Endodermal cell (in vitro differentiated cells): Measurements from ENCODE around the gene SDK1. TPM values are rescaled to one million over a fixed set of nuclear protein-coding genes. Genes with fewer than 3 reads are reported as not detected.

ENCODE experiments used
- DNase-seq: peaks from one replicate; pipeline ENCODE4 v3.0.0-alpha.2; 2017
- H3K27ac ChIP-seq: 2 replicates; pipeline ENCODE4 v1.5.1; 2013; ENCODE audit warnings: mild to moderate bottlenecking, low read depth, low read length, moderate library complexity
- H3K27me3 ChIP-seq: 2 replicates; pipeline ENCODE4 v1.6.1; 2013; ENCODE audit warnings: mild to moderate bottlenecking, low read length, moderate library complexity; ENCODE audit not compliant: insufficient read depth, control insufficient read depth, poor library complexity, severe bottlenecking
- H3K36me3 ChIP-seq: 2 replicates; pipeline ENCODE4 v1.7.0; 2013; ENCODE audit warnings: mild to moderate bottlenecking, low read length, moderate library complexity; ENCODE audit not compliant: control insufficient read depth, insufficient read depth
- H3K4me1 ChIP-seq: one replicate; pipeline ENCODE4 v1.7.0; 2013; ENCODE audit warnings: low read length; ENCODE audit not compliant: control insufficient read depth, insufficient read depth
- H3K4me3 ChIP-seq: 2 replicates; pipeline ENCODE4 v1.5.1; 2013; ENCODE audit warnings: mild to moderate bottlenecking, low read length, moderate library complexity
- H3K9ac ChIP-seq: 2 replicates; pipeline ENCODE4 v1.6.1; 2013; ENCODE audit warnings: mild to moderate bottlenecking, low read length, moderate library complexity; ENCODE audit not compliant: poor library complexity, severe bottlenecking; ENCODE audit errors: extremely low read depth
- H3K9me3 ChIP-seq: 2 replicates; pipeline ENCODE4 v1.6.1; 2013; ENCODE audit warnings: mild to moderate bottlenecking, low read length, moderate library complexity; ENCODE audit not compliant: control insufficient read depth
- H3K27ac Mint-ChIP-seq: 2 replicates; pipeline ENCODE4 v1.8.0; 2020; ENCODE audit warnings: mixed read lengths
- H3K27me3 Mint-ChIP-seq: 2 replicates; pipeline ENCODE4 v1.8.0; 2021; ENCODE audit warnings: mild to moderate bottlenecking, mixed read lengths; ENCODE audit not compliant: insufficient read depth
- H3K36me3 Mint-ChIP-seq: 2 replicates; pipeline ENCODE4 v1.8.0; 2020; ENCODE audit warnings: low read depth, mixed read lengths
- H3K4me1 Mint-ChIP-seq: 2 replicates; pipeline ENCODE4 v1.8.0; 2020; ENCODE audit warnings: mixed read lengths
- H3K4me3 Mint-ChIP-seq: 2 replicates; pipeline ENCODE4 v1.8.0; 2020; ENCODE audit warnings: mild to moderate bottlenecking, moderate library complexity, mixed read lengths
- H3K9me3 Mint-ChIP-seq: 2 replicates; pipeline ENCODE4 v1.8.0; 2020; ENCODE audit warnings: mild to moderate bottlenecking, mixed read lengths
- CTCF ChIP-seq: fragments of 200-600 bp; sonication (generic); conservative IDR thresholded peaks from 2 replicates; pipeline ENCODE4 v1.5.0; 2021; ENCODE audit warnings: antibody characterized with exemption, mild to moderate bottlenecking
- WGBS, 2 experiments: methylation state at CpG; one replicate each; pipeline versions ENCODE4 v1.1.5 to v1.1.7; 2013; ENCODE audit warnings: missing lambda C conversion rate in 2 of 2, mixed read lengths in 1 of 2; ENCODE audit not compliant: insufficient coverage in 1 of 2, insufficient read length in 1 of 2; 5-methylcytosine and 5-hydroxymethylcytosine counted together
- total RNA-seq, 2 donors: library from RNA; stranded (reverse); fragmentation: NEBNext Ultra II Directional in 1 of 2; extraction: Animal tissue kit (Norgen Biotek cat#: 25700) in 1 of 2; gene quantifications; 2 replicates in 1 of 2; 3 replicates in 1 of 2; pipeline ENCODE4 v1.2.1, GENCODE V29; 2021

Gene SDK1
- total RNA-seq, 2 donors from 2014 or later, result 22.7 to 23.1 TPM

- no peak overlapping the region for H3K27ac Mint-ChIP-seq
- H3K27me3 Mint-ChIP-seq, result no peaks in the 10 kb centered on the region
- no peaks in the 10 kb centered on the region for H3K36me3 Mint-ChIP-seq
- H3K36me3 ChIP-seq, result no peaks in the 10 kb centered on the region
- TF ChIP-seq CTCF, result no peak
- no peak overlapping the region for H3K9ac ChIP-seq
- peaks cover 11% of the 10 kb centered on the region for H3K4me1 ChIP-seq
- H3K4me1 Mint-ChIP-seq, result peaks cover 30% of the 10 kb centered on the region
- no peak overlapping the region for H3K4me3 Mint-ChIP-seq
- H3K9me3 Mint-ChIP-seq, result no peaks in the 10 kb centered on the region
- no peak for DNase-seq
- H3K9me3 ChIP-seq, result no peaks in the 10 kb centered on the region
- no peak overlapping the region for H3K27ac ChIP-seq
- 85 to 100% methylated on average over 3 to 5 of the region's 5 CpGs for WGBS, 2 experiments
- no peak overlapping the region for H3K4me3 ChIP-seq
- no peaks in the 10 kb centered on the region for H3K27me3 ChIP-seq
Measured at GRCh38 chr7:3408814-3409595, 108.0 kb downstream of the SDK1 start.

- H3K27me3 ChIP-seq, result no peaks in the 10 kb centered on the region
- H3K27me3 Mint-ChIP-seq, result no peaks in the 10 kb centered on the region
- no peaks in the 10 kb centered on the region for H3K4me1 ChIP-seq
- H3K4me1 Mint-ChIP-seq, result peaks cover 11% of the 10 kb centered on the region
- no peak overlapping the region for H3K4me3 ChIP-seq
- no peak overlapping the region for H3K4me3 Mint-ChIP-seq
- no peaks in the 10 kb centered on the region for H3K9me3 Mint-ChIP-seq
- no peaks in the 10 kb centered on the region for H3K36me3 ChIP-seq
- WGBS, 2 experiments, result 88 to 91% methylated on average over 1 to 2 of the region's 2 CpGs
- H3K9ac ChIP-seq, result no peak overlapping the region
- TF ChIP-seq CTCF, result no peak
- DNase-seq, result no peak
- no peak overlapping the region for H3K27ac Mint-ChIP-seq
- H3K9me3 ChIP-seq, result no peaks in the 10 kb centered on the region
- no peaks in the 10 kb centered on the region for H3K36me3 Mint-ChIP-seq
- no peak overlapping the region for H3K27ac ChIP-seq
Measured at GRCh38 chr7:3412871-3413270, 111.8 kb downstream of the SDK1 start.

- H3K9ac ChIP-seq, result no peak overlapping the region
- H3K36me3 ChIP-seq, result no peaks in the 10 kb centered on the region
- H3K4me3 Mint-ChIP-seq, result no peak overlapping the region
- no peak overlapping the region for H3K4me3 ChIP-seq
- 88 to 94% methylated on average over 2 to 3 of the region's 3 CpGs for WGBS, 2 experiments
- peaks cover 22% of the 10 kb centered on the region for H3K4me1 Mint-ChIP-seq
- H3K36me3 Mint-ChIP-seq, result no peaks in the 10 kb centered on the region
- no peak for DNase-seq
- H3K27me3 ChIP-seq, result peaks cover 10% of the 10 kb centered on the region
- H3K9me3 Mint-ChIP-seq, result no peaks in the 10 kb centered on the region
- no peak overlapping the region for H3K27ac ChIP-seq
- no peaks in the 10 kb centered on the region for H3K9me3 ChIP-seq
- no peak for TF ChIP-seq CTCF
- no peaks in the 10 kb centered on the region for H3K27me3 Mint-ChIP-seq
- no peak overlapping the region for H3K27ac Mint-ChIP-seq
- H3K4me1 ChIP-seq, result no peaks in the 10 kb centered on the region
Measured at GRCh38 chr7:3415861-3416312, 114.8 kb downstream of the SDK1 start.
